ENCODE results near the gene JRKL.

GRCh38 chr11:96365493-96365892 lies 24.3 kb upstream of the JRKL start:
- TF ChIP-seq CTCF (IDR thresholded peaks at IDR 0.05) (no peak), POLR2A (IDR thresholded peaks at IDR 0.05; ENCODE audit: low read depth) (no peak), POLR2AphosphoS5 (IDR thresholded peaks at IDR 0.05) (no peak), EP300 (IDR thresholded peaks at IDR 0.05) (no peak)
